DMS 273 (cell line): Measurements from ENCODE around the gene CLEC2D.
"Not testable (repeated sequence)": the region's sequence is repeated elsewhere in the genome, so short reads cannot be mapped to it uniquely, and the experiment has no call there.

Source experiments
- DNase-seq: peaks from one replicate; lab custom pipeline; 2025; ENCODE audit not compliant: unreplicated experiment; lab: John Stamatoyannopoulos, UW

Gene CLEC2D, protein sequence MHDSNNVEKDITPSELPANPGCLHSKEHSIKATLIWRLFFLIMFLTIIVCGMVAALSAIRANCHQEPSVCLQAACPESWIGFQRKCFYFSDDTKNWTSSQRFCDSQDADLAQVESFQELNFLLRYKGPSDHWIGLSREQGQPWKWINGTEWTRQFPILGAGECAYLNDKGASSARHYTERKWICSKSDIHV

DNA sequence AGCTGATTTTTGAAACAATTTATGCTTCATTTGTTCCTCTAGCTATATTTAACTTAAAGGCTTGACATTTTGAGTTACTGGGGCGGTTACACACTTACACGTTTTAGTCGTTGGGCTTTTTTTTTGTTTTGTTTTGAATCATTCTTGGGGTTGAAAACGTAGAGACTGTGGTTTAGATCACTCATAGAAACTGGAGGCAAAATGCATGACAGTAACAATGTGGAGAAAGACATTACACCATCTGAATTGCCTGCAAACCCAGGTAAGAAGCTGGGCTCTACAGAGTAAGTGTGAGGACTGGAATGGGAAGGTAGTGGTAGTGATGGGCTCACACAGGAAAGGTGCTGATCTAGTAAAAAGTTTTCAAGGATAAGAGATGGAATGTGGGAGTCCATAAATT is at the start of gene CLEC2D:
Gene CLEC2D (plus strand): TSS at position 180 of the 400 bp plus-strand sequence. CDS start 22 bp downstream, at position 202.
- DNase-seq = no peak

GRCh38 chr12:9625019-9625418 is 44.5 kb upstream of the CLEC2D start:
- no peak for DNase-seq

- DNase-seq = no peak
These were observed 43.2 kb upstream of the CLEC2D start for GRCh38 chr12:9626291-9626690.

DNA sequence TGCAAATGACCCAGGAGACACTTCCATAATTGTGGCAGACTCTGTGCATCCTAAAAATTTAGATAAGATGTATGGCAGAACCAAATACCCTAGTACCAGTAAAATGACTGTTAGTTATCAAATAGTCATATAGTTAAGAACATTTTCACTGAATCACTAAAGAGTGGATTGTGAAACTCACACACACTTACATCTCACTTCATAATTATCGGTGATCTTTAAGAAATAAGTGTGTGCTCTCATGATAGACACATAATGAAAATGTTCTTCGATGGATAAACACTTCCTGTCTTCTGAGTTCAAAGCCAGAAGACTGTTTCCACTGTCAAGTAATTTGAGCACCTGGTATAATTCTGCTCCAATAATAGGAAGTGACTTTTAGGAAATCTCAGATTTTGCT is 42.7 kb upstream of the CLEC2D start:
- no peak for DNase-seq

DNA sequence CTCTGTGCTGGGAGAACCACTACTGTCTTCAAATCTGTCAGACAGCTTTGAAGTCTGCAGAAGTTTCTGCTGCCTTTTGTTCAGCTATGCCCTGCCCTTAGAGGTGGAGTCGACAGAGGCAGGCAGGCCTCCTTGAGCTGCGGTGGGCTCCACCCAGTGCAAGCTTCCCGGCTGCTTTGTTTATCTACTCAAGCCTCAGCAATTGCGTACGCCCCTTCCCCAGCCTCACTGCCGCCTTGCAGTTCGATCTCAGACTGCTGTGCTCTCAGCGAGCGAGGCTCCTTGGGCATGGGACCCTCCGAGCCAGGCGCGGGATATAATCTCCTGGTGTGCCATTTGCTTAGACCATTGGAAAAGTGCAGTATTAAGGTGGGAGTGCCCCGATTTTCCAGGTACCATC is 36.7 kb upstream of the CLEC2D start:
- no peak for DNase-seq

- DNase-seq = peak; percentile 51
These were observed 35.2 kb upstream of the CLEC2D start for GRCh38 chr12:9634177-9634803.

- no peak for DNase-seq
These were observed 34.4 kb upstream of the CLEC2D start for GRCh38 chr12:9634969-9635754.

- DNase-seq = no peak
These were observed 33.2 kb upstream of the CLEC2D start for GRCh38 chr12:9636150-9636850.

GRCh38 chr12:9636851-9637206 is 32.7 kb upstream of the CLEC2D start:
- peak; percentile 26 for DNase-seq

DNA sequence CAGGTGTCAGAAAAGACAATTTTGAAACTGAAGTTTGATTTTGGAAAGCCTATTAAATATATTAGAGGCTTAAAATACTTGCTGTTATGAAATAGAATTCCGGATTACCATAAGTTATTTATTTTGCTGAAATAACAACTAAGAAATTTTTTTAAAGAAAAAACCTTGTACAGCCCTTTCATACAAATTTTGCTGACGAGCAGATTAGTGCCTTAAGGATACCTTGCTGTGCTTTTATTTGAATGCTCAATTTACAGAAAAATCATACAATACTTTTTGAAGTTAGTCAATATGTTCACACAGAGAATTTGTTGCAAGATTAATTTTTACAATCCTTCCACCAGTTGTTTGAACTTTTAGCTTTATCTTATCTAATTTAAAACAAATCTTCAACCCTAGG is 29.5 kb upstream of the CLEC2D start:
- DNase-seq = no peak

DNA sequence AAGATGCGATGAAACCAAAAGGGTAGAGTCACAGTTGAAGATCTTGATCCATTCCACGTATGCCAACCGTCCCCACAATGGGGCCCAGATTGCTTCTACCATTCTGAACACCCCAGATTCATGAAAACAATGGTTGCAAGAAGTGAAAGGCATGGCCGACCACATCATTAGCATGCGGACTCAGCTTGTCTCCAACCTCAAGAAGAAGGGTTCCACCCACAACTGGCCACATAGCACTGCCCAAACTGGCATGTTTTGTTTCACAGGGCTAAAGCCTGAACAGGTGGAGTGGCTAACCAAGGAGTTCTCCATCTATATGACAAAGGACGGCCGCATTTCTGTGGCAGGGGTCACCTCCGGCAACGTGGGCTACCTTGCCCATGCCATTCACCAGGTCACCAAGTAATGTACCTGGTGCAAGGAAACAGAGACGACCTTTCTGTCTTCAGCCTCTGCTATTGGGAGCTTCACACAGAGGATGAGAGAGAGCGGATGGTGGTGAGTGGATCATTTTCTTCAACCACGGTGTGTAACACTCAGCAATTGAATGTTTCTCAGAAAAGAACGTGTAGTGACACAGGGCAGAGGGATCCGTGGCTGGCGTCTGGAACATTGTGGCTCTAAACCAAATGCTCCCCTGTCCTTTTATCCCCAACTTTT is 26.8 kb upstream of the CLEC2D start:
- DNase-seq = no peak

DNA sequence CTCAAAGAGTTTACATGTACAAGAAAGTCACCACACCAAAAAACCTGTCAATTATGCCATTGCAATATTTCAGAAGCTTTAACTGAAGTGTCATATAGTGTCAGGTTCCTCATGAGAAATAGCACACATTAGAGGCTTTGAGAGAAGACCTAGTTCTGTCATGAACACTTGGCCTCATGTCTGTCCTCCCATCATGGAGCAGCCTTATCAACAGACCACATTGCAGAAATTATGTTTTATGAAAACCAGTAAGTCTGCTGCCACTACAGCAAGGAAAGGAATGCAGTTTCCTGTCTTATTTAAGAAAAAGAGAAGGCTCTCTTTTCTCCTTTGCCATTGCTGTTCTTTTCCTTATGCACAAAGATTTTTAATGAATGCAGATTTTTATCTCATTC is 26.2 kb upstream of the CLEC2D start:
- DNase-seq = no peak

- DNase-seq = not testable (repeated sequence)
These were observed 24.4 kb upstream of the CLEC2D start for GRCh38 chr12:9644985-9645551.

GRCh38 chr12:9646794-9647781 is 22.4 kb upstream of the CLEC2D start:
- peak; percentile 14 for DNase-seq

DNA sequence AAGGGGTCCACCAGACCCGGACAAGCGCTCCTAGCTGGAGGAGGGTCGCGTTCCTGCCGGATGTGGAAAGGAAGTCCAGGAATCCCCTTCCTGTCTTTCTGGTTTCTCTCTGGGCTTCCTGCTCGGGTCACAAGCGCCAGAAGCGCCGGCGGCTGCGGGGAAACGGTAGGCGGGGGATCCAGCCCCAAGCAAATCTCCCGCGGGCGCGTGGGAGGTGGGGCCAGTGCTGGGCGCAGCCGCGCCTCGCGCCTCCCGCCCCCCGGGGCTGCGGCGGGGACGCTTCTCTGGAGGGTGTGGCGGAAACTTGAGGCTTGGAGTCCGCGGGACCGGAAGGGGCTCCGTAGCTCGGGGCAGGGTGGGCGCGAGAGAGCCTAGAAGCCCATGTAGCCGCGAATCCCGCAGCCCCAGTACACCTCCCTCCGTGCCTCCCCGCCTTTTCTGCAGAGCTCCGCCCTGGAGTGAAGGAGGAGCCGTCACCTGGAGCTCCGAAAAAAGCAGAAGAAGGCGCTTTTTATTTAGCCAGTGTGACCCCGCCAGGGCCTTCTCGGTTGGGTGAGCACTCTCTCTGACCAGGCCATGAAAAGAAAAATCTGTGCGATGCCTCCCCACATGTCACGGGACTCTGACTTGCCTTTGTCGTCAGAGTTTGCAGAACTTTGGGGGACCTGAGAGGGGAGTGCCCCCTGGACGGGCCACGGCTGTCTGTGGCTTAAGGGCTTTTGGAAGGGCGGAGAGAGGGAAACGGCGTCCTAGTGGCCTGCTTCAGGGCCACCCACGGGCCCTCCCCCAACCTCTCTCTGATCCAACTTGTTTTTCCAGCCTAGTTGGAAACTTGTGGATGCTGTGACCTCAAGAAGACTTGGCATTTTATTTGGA is 21.4 kb upstream of the CLEC2D start:
- peak; percentile 89 for DNase-seq

DNA sequence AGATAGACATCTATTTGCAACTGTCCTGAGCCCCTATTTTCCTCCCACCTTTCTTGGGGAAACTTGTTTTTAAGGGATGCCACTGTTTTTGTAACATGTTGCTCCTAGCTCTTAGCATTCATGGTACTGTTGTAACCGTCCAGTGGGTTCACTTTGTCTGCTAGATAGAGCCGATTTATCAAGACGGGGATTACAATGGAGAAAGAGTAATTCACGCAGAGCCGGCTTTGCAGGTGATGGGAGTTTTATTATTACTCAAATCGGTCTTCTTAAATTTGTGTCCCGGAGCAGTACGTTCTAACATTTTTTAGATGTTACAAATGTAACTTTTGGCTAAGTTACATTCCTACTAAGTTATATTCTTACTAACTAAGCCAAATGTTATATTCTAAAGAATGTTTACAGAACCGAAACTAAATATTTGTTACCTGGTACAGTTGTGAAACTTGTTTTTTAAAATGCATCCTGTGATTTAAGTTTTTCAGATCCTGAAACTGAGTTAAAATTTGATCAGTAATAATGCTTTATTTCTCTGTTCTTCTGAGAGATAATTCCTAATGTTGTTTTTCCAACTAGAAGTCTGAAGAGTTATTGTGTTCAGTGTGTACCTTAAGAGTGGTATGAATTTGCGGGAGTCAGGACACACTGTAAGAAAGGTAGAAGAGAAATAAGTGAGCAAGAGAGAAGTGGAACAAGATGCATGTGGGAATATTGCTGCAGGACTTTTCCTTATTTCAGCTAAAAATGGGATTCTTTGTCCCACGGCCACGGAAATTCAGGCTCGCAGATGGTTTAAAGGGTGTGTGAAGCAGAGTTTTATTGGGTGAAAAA is 20.6 kb upstream of the CLEC2D start:
- no peak for DNase-seq

DNA sequence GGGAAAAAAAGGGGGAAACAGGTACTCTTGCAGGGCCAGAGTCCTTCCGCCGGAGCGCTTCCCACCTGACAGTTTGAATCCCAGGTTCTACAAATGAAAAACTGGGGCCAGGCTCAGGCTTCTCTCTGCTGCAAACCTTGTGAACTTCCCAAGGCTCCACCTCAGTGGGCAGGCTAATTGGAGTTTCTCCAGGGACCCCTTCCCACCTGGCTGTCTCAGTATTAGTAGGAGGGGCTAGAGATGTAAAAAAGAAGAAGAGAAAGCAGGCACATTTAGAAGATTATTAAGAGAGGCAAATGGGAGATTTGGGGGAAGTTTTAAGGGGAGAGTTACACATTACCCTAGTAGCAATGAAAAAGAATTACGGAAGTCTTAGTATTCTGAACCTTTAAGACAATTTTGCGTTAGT is 20.0 kb upstream of the CLEC2D start:
- DNase-seq = peak; percentile 2

DNA sequence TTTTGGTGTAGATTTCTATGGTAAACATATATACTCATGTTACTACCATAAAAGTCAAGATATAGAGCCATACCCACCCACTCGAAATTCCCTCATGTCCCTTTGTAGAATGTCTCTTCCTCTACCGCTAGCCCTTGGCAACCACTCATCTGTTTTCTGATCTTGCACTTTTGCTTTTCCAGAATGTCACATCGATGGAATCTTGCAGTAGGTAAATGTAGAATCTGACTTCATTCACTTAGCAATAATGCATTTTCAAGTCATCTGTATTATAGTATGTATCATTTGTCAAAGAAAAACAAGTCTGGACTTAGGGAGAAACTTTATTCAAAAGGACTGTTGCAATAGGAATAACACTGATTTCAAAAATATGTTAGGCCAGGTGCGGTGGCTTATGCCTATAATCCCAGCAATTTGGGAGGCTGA is 19.3 kb upstream of the CLEC2D start:
- no peak for DNase-seq
